ENCODE results near the gene WDR46. TPM values are rescaled to one million over a fixed set of nuclear protein-coding genes. Genes with fewer than 3 reads are reported as not detected.

The WDR46 gene
- total RNA-seq, 2 donors from 2014 or later: 25.7 to 51.7 TPM

DNA sequence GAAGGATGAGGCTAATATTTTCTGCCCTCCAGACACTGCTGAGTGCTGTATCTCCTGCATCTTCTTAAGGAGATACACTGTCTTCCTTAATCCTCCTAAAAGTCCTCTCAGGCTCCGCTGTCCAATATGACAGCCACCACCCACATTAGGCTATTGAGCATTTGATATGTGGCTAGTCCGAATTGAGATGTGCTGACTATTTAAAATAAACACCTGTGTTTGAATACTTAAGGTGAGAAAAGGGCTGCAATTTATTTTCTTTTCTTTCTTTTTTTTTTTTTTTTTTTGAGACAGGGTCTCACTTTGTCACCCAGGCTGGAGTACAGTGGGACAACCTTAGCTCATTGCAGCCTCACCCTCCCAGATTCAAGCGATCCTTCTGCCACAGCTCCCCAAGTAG is 12.8 kb upstream of the WDR46 start:
- intact Hi-C loops (cut with DNase I): no loop called here
- TF ChIP-seq, protein P1, sequence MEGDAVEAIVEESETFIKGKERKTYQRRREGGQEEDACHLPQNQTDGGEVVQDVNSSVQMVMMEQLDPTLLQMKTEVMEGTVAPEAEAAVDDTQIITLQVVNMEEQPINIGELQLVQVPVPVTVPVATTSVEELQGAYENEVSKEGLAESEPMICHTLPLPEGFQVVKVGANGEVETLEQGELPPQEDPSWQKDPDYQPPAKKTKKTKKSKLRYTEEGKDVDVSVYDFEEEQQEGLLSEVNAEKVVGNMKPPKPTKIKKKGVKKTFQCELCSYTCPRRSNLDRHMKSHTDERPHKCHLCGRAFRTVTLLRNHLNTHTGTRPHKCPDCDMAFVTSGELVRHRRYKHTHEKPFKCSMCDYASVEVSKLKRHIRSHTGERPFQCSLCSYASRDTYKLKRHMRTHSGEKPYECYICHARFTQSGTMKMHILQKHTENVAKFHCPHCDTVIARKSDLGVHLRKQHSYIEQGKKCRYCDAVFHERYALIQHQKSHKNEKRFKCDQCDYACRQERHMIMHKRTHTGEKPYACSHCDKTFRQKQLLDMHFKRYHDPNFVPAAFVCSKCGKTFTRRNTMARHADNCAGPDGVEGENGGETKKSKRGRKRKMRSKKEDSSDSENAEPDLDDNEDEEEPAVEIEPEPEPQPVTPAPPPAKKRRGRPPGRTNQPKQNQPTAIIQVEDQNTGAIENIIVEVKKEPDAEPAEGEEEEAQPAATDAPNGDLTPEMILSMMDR (IDR thresholded peaks at IDR 0.05): no peak
- Histone ChIP-seq H3K9ac (ENCODE audit: low read depth in 2 of 2, low read length in 2 of 2) (no peak overlapping the region), H3K27me3 (no peaks in the 10 kb centered on the region), H3K4me3 (no peak overlapping the region), H3K27ac (no peak overlapping the region), H3K4me1 (peaks cover 9% of the 10 kb centered on the region), H3K9me3 (no peaks in the 10 kb centered on the region), H3K36me3 (peaks cover 3% of the 10 kb centered on the region)
- DNase-seq: no peak

DNA sequence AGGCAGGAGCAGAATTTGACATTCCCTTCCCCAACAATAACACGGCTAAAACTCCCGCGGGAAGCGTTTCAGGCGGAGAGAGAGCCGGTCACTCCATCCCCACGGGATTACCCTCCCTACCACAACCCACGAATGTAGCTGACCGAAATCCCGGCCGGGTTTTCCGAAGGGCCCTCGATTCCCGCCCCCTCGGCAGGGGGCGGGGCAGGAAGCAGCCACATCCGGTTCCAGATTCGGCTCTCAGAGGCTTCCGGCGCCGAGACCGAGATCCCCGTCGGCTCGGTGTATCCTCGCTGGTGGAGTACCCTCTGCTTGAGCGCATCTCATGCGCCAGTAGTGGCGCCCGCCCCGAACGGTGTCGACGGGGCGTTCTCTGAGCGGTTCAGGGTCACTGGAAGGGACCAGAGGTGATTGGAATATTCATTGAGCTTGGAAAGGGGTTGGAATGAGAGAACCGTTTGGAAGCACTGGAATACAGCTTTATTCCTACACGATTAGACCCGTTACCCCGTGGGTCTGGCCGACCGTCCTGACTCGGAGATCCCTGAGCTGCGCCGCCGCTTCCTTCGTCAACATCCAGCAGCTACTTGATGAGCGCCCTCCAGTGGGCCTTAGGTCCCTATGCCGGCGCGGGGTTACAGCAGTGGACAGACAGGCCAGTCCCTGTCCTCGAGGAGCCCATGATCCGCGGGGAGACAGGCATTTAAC is 10.4 kb upstream of the WDR46 start:
- no peaks in the 10 kb centered on the region for H3K36me3 ChIP-seq
- intact Hi-C loops (cut with DNase I): no loop called here
- H3K27me3 ChIP-seq: no peaks in the 10 kb centered on the region
- H3K4me1 ChIP-seq: peaks cover 9% of the 10 kb centered on the region
- peak overlapping the region; percentile 97 to 99 for H3K9ac ChIP-seq (ENCODE audit: low read depth in 2 of 2, low read length in 2 of 2)
- peak overlapping the region; percentile 64 for H3K4me3 ChIP-seq
- DNase-seq: peak; percentile 94
- peak overlapping the region; percentile 98 for H3K27ac ChIP-seq
- TF ChIP-seq, protein P1 (IDR thresholded peaks at IDR 0.05): peak; percentile 71
- H3K9me3 ChIP-seq: no peaks in the 10 kb centered on the region

DNA sequence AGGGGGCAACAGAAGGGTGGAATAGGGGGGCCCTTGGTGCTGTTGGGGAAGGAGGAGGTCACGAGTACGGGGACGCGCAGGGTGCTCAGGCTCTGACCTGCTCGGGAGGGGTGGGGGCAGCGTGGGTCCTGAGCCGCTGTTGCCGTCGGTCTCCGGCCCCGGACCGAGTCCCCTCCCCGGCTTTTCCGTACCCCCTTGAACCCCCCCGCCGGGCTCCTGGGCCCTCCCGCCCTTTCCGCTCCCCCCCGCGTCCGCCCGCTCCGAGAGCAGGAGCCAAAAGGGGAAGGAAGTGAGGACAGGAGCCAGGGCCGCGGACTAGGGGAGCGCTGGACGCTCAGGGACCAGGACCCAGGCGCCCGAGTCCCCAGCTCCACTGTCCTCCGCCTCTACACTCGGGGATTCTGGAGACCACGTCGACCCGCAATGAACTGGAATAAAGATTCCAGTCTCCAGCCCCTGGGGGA is 9.8 kb upstream of the WDR46 start, which contains the start of gene RGL2:
RGL2 (minus strand) TSS at position 170 of the 464 bp plus-strand sequence. CDS start 332 bp downstream, outside the sequence.
- TF ChIP-seq, protein P1 (IDR thresholded peaks at IDR 0.05): no peak
- H3K27me3 ChIP-seq: no peaks in the 10 kb centered on the region
- H3K36me3 ChIP-seq: no peaks in the 10 kb centered on the region
- peaks cover 9% of the 10 kb centered on the region for H3K4me1 ChIP-seq
- H3K27ac ChIP-seq: peak within 1 kb of the TSS; percentile 98
- intact Hi-C loops (cut with DNase I): no loop called here
- no peaks in the 10 kb centered on the region for H3K9me3 ChIP-seq
- DNase-seq: peak; percentile 82
- H3K4me3 ChIP-seq: peak within 1 kb of the TSS; percentile 64
- H3K9ac ChIP-seq (ENCODE audit: low read depth in 2 of 2, low read length in 2 of 2): peak within 1 kb of the TSS; percentile 97 to 99

DNA sequence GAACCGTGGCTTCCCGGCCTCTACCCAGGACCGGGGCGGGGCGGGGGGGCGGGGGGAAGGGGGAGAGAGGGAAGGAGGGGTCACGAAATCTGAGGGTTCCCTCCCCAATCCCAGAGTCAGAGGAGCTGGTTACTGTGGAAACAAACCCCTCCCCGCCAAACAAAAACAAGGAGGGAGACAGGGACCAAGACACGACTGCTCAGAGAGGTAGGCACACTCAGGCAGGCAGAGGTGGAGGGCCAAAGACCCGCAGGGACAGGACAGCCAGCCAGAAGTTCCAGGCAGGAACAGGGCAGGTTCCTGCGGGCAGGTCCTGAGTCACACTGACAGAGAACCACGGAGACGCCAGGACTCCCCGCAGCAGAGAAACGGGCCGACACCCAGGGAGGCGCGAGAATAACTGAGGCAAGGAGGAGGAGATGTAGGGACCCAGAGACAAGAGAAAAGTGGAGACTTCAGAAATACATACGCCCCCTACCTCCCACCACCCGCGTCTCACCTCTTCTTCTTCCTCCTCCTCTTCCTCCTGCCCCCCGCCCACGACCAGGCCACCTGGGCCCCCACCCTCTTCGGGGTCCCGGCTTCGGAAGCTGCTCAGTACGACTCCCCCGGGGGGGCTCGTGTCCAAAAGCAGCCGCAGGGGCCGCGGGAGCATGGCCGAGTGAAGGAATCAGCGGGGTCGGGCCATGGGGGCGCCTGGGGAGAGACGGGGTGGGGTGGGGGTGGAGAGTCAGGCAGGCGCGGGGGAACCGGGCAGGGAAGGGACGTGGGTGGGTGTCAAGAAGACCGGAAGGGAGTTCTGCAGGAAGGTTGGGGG is 9.1 kb upstream of the WDR46 start:
- H3K9me3 ChIP-seq: no peaks in the 10 kb centered on the region
- peaks cover 9% of the 10 kb centered on the region for H3K4me1 ChIP-seq
- intact Hi-C loops (cut with DNase I): no loop called here
- no peaks in the 10 kb centered on the region for H3K27me3 ChIP-seq
- peak; percentile 84 for DNase-seq
- H3K36me3 ChIP-seq: no peaks in the 10 kb centered on the region
- H3K4me3 ChIP-seq: peak overlapping the region; percentile 64
- peak overlapping the region; percentile 97 to 99 for H3K9ac ChIP-seq (ENCODE audit: low read depth in 2 of 2, low read length in 2 of 2)
- peak overlapping the region; percentile 98 for H3K27ac ChIP-seq
- TF ChIP-seq, protein P1 (IDR thresholded peaks at IDR 0.05): no peak

DNA sequence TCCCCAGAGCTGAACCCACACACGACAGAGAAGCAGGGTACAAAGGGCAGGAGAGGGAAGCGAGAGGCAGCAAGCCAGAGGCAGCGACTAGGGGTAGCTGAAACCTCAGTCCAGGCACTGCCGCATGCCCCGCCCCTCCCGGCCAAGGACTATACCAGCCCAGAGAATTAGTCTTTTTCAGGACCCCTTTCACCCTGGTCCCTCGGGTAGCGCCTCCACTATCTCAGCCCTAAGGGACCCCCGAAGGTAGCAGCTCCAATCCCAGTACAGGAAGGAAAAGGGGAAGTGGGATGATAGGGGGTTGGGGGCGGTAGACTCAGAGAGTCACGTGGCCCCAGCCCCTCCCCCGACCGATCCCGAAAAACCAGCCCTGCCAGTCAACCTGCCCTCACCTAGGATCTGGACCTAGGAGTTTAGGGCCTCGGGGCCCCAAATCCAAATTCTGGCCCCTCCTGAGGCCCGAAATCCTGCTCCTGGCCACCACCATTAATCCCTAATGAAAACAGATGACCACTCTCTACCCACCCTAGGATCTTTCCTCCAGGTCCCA is 8.4 kb upstream of the WDR46 start:
- H3K4me1 ChIP-seq: peaks cover 9% of the 10 kb centered on the region
- peak overlapping the region; percentile 98 for H3K27ac ChIP-seq
- intact Hi-C loops (cut with DNase I): no loop called here
- DNase-seq: peak; percentile 75
- no peaks in the 10 kb centered on the region for H3K27me3 ChIP-seq
- no peaks in the 10 kb centered on the region for H3K36me3 ChIP-seq
- H3K9ac ChIP-seq (ENCODE audit: low read depth in 2 of 2, low read length in 2 of 2): peak overlapping the region; percentile 62 to 74
- no peaks in the 10 kb centered on the region for H3K9me3 ChIP-seq
- H3K4me3 ChIP-seq: peak overlapping the region; percentile 64
- TF ChIP-seq, protein P1 (IDR thresholded peaks at IDR 0.05): no peak

All from colonic mucosa (tissue), 4 donors.